Common myeloid progenitor, CD34-positive (primary cell): ENCODE data around the gene ATP5ME.

Experiments used
- CTCF ChIA-PET: fragments of 350-600 bp; sonication (Branson Sonifier 250); formaldehyde crosslinking; loops from one replicate; lab custom pipeline; 2021; ENCODE audit warnings: antibody characterized with exemption; lab: Charles Lee
- POLR2A ChIA-PET: fragments of 350-600 bp; sonication (Branson Sonifier 250); formaldehyde crosslinking; loops from one replicate; lab custom pipeline; 2021; ENCODE audit warnings: antibody characterized with exemption; lab: Charles Lee
- DNase-seq, 3 donors: peaks; one replicate each; pipeline versions ENCODE4 v3.0.0 to v3.0.0-alpha.2; 2013
- H3K27ac ChIP-seq, 2 experiments: 1 replicate in 1 of 2; 2 replicates in 1 of 2; pipeline ENCODE4 v1.7.0; 2013; ENCODE audit warnings: inconsistent platforms in 2 of 2, low read length in 2 of 2, mild to moderate bottlenecking in 2 of 2, low read depth in 1 of 2, moderate library complexity in 1 of 2; ENCODE audit not compliant: severe bottlenecking in 2 of 2, insufficient read depth in 1 of 2, poor library complexity in 1 of 2
- H3K27me3 ChIP-seq, 5 experiments: replicated peaks in 2 of 5; 1 replicate in 3 of 5; 2 replicates in 2 of 5; pipeline versions ENCODE4 v1.6.1 to v1.7.0; 2013; ENCODE audit warnings: low read length in 4 of 5, mild to moderate bottlenecking in 2 of 5, moderate library complexity in 2 of 5, inconsistent platforms in 1 of 5; ENCODE audit not compliant: insufficient read depth in 5 of 5, control insufficient read depth in 4 of 5
- H3K36me3 ChIP-seq, 4 experiments: 1 replicate in 2 of 4; 2 replicates in 2 of 4; pipeline versions ENCODE4 v1.6.1 to v1.7.0; 2013; ENCODE audit warnings: low read length in 3 of 4, control low read depth in 1 of 4, mild to moderate bottlenecking in 1 of 4; ENCODE audit not compliant: control insufficient read depth in 4 of 4, insufficient read depth in 4 of 4
- H3K4me1 ChIP-seq, 4 experiments: 1 replicate in 3 of 4; 2 replicates in 1 of 4; pipeline versions ENCODE4 v1.6.1 to v1.7.1; 2013; ENCODE audit warnings: low read length in 3 of 4, mild to moderate bottlenecking in 3 of 4, control low read depth in 1 of 4, inconsistent platforms in 1 of 4, moderate library complexity in 1 of 4; ENCODE audit not compliant: control insufficient read depth in 4 of 4, insufficient read depth in 4 of 4; ENCODE audit errors: control extremely low read depth in 1 of 4
- H3K4me3 ChIP-seq, 7 experiments: 1 replicate in 4 of 7; 2 replicates in 3 of 7; pipeline versions ENCODE4 v1.5.1 to v1.7.0; 2013; ENCODE audit warnings: mild to moderate bottlenecking in 7 of 7, low read length in 6 of 7, moderate library complexity in 6 of 7, inconsistent platforms in 2 of 7, low read depth in 2 of 7, control low read depth in 1 of 7; ENCODE audit not compliant: insufficient read depth in 4 of 7, control insufficient read depth in 1 of 7; ENCODE audit errors: extremely low read depth in 1 of 7
- H3K9me3 ChIP-seq, 5 experiments: 1 replicate in 4 of 5; 2 replicates in 1 of 5; pipeline versions ENCODE4 v1.6.1 to v1.7.1; 2013; ENCODE audit warnings: low read length in 4 of 5, mild to moderate bottlenecking in 2 of 5, inconsistent platforms in 1 of 5, low read depth in 1 of 5, moderate library complexity in 1 of 5; ENCODE audit not compliant: control insufficient read depth in 4 of 5, insufficient read depth in 2 of 5; ENCODE audit errors: control extremely low read depth in 1 of 5
- WGBS: methylation state at CpG from one replicate; pipeline ENCODE4 v1.1.5; 2013; ENCODE audit not compliant: insufficient coverage; 5-methylcytosine and 5-hydroxymethylcytosine counted together

ATP5ME gene

GRCh38 chr4:633406-633805, 40.7 kb downstream of the ATP5ME start:
- ChIA-PET CTCF (no interaction called here), POLR2A (no interaction called here)
- Histone ChIP-seq H3K4me3 (no peak overlapping the region), H3K27me3 (peaks cover 0 to 33% (median 3%) of the 10 kb centered on the region in 5 experiments), H3K36me3 (no peaks in the 10 kb centered on the region), H3K9me3 (peaks cover 0 to 12% (median 6%) of the 10 kb centered on the region in 5 experiments), H3K27ac (no peak overlapping the region), H3K4me1 (no peaks in the 10 kb centered on the region)
- WGBS: 68% methylated on average over 9 of the region's 9 CpGs
- no peak for DNase-seq

DNA sequence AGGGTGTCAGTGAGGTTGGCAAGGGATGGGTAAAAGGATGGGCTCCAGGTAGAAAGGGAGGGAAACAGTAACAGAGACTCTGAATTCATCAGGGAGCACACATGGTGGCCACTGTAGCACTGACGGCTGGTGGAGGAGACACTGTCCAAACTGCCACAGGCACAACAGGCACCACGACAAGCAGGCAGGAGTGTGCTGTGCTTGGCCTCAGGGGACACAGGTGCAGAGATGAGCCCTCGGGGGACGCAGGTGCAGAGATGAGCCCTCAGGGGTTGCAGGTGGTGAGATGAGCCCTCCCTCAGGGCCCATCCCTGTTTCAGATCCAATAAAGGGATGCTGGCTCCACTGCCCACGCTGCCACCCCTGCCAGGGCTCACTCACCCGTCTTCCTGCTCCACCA, 41.1 kb downstream of the ATP5ME start:
- 97% methylated on average over 6 of the region's 6 CpGs for WGBS
- POLR2A ChIA-PET: no interaction called here

DNA sequence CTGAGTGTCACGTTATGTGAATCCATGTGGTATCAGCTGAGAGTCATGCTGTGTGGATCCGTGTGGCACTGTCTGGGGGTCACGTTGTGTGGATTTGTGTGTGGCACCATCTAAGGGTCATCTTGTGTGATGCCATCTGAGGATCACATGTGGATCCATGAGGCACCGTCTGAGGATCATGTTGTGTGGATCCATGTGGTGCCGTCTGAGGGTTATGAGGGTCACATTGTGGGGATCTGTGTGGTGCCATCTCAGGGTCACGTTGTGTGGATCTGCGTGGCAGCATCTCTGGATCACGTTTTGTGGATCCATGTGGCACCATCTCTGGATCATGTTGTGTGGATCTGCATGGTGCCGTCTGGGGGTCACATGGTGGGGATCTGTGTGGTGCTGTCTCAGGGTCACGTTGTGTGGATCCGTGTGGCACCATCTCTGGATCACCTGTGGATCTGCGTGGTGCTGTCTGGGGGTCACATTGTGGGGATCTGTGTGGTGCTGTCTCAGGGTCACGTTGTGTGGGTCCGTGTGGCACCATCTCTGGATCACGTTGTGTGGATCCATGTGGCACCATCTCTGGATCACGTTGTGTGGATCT, 41.8 kb downstream of the ATP5ME start:
- no peak for DNase-seq
- H3K4me1 ChIP-seq: no peaks in the 10 kb centered on the region
- H3K27me3 ChIP-seq: peaks cover 0 to 26% (median 0%) of the 10 kb centered on the region in 5 experiments
- peaks cover 0 to 12% (median 6%) of the 10 kb centered on the region in 5 experiments for H3K9me3 ChIP-seq
- no peak overlapping the region for H3K4me3 ChIP-seq
- H3K27ac ChIP-seq: no peak overlapping the region
- WGBS: 91% methylated on average over 12 of the region's 16 CpGs
- ChIA-PET CTCF (no interaction called here), POLR2A (no interaction called here)
- no peaks in the 10 kb centered on the region for H3K36me3 ChIP-seq

More for the DNA sequence above, 41.1 kb downstream of the ATP5ME start:
- peaks cover 0 to 32% (median 3%) of the 10 kb centered on the region in 5 experiments for H3K27me3 ChIP-seq
- H3K9me3 ChIP-seq: peaks cover 0 to 12% (median 6%) of the 10 kb centered on the region in 5 experiments
- H3K4me1 ChIP-seq: no peaks in the 10 kb centered on the region
- DNase-seq: no peak
- H3K27ac ChIP-seq: no peak overlapping the region
- CTCF ChIA-PET: no interaction called here
- H3K4me3 ChIP-seq: no peak overlapping the region
- no peaks in the 10 kb centered on the region for H3K36me3 ChIP-seq

- POLR2A ChIA-PET: no interaction called here
- H3K27me3 ChIP-seq: peaks cover 0 to 12% (median 0%) of the 10 kb centered on the region in 5 experiments
Measured at GRCh38 chr4:630656-631055, 43.4 kb downstream of the ATP5ME start.

DNA sequence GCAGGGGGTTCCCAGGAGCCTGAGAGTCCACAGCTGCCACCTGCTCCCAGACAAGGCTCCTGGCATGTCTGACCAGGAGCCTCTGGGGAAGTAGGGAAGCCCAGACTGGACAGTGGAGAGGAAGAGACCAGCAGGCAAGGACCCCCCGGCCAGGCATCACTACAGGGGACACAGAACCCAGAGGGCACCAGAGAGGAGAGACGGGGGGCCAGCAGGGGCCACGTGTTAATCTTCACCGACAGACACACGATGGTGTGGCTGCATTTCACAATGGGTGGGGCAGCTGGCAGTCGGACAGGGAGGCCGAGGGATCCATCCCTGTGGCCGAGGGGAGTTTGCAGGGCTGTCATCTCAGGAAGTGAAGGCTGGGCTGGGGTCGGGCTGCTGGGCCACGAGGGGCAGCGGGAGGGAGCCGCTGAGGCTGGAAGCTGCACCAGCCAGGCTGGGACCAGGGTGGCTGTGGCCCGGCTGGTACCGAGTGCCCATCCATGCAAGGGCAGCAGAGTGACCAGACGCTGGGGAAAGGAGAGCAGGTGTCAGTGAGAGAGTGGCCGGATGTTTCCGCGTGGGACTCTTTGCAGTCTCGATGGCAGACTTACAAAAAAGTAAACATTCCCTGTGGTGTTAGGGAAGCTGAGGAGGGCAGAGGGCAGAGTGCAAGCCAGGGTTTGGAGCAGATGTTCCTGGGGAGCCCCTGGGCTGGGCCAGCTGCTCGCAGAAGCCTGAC, 44.0 kb downstream of the ATP5ME start:
- 92% methylated on average over 17 of the region's 20 CpGs for WGBS
- no peak for DNase-seq
- Histone ChIP-seq H3K27me3 (peaks cover 0 to 10% (median 0%) of the 10 kb centered on the region in 5 experiments), H3K27ac (no peak overlapping the region), H3K9me3 (peaks cover 0 to 12% (median 6%) of the 10 kb centered on the region in 5 experiments), H3K36me3 (no peaks in the 10 kb centered on the region), H3K4me3 (no peak overlapping the region), H3K4me1 (no peaks in the 10 kb centered on the region)
- ChIA-PET CTCF (interaction anchor here (0.6 kb wide), 1 partner anchor 233 kb away, joined by 3 read pairs; no protein-coding TSS in a partner anchor), POLR2A (no interaction called here)

More at GRCh38 chr4:630656-631055, 43.4 kb downstream of the ATP5ME start:
- Histone ChIP-seq H3K27ac (no peak overlapping the region), H3K9me3 (peaks cover 0 to 12% (median 6%) of the 10 kb centered on the region in 5 experiments), H3K36me3 (no peaks in the 10 kb centered on the region), H3K4me3 (no peak overlapping the region), H3K4me1 (no peaks in the 10 kb centered on the region)
- CTCF ChIA-PET: interaction anchor here (0.6 kb wide), 1 partner anchor 232 kb away, joined by 3 read pairs; no protein-coding TSS in a partner anchor
- WGBS: 94% methylated on average over 9 of the region's 9 CpGs
- no peak for DNase-seq

DNA sequence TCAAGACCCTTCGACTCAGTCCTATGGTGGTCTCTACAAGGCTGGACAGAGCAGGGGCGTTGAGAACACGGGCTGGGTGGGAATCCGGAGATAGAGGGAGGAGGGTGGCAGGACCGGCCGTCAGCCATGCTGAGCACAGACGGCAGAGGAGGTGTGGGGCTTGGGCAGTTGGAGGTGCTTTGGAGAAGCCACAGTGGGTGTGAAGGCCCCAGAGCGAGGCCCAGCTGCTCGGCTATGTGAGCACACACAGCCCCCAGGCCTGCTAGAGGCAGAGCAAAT, 44.5 kb downstream of the ATP5ME start:
- Histone ChIP-seq H3K27ac (no peak overlapping the region), H3K9me3 (peaks cover 0 to 12% (median 6%) of the 10 kb centered on the region in 5 experiments), H3K27me3 (peaks cover 0 to 15% (median 0%) of the 10 kb centered on the region in 5 experiments), H3K4me1 (no peaks in the 10 kb centered on the region), H3K4me3 (no peak overlapping the region), H3K36me3 (no peaks in the 10 kb centered on the region)
- WGBS: 100% methylated on average over 5 of the region's 9 CpGs
- ChIA-PET CTCF (no interaction called here), POLR2A (no interaction called here)
- no peak for DNase-seq
